Measurements from ENCODE around the gene C12orf57. TPM values are rescaled to one million over a fixed set of nuclear protein-coding genes. Genes with fewer than 3 reads are reported as not detected.
A peak's percentile ranks its signal among the peaks of the same experiment; 100 is the strongest.
"Not testable (repeated sequence)": the region's sequence is repeated elsewhere in the genome, so short reads cannot be mapped to it uniquely, and the experiment has no call there.

The C12orf57 gene
- total RNA-seq (182 TPM), polyA plus RNA-seq (566 TPM)

GRCh38 chr12:6943722-6944380, at the start of gene C12orf57, which contains the start of gene RNU7-1:
Gene C12orf57 (plus strand): TSS chr12:6944022. CDS start chr12:6944122, 100 bp downstream.
Gene RNU7-1 (plus strand): TSS chr12:6943816.
- WGBS = under 1% methylated on average over 31 of the region's 31 CpGs

GRCh38 chr12:6894321-6894720, 49.5 kb upstream of the C12orf57 start:
- no peak overlapping the region for H3K4me3 ChIP-seq (ENCODE audit: low read depth, low read length)
- H3K4me1 ChIP-seq (ENCODE audit: insufficient read depth) = no peaks in the 10 kb centered on the region
- H3K36me3 ChIP-seq (ENCODE audit: insufficient read depth) = no peaks in the 10 kb centered on the region
- 78% methylated on average over 3 of the region's 3 CpGs for WGBS
- no peak for DNase-seq (ENCODE audit: extremely low spot score)
- no peak overlapping the region for H3K27ac ChIP-seq (ENCODE audit: low read depth)

More at GRCh38 chr12:6943722-6944380, at the start of gene C12orf57, which contains the start of gene RNU7-1:
- peak within 1 kb of the TSS; percentile 92 for H3K27ac ChIP-seq (ENCODE audit: low read depth)
- H3K36me3 ChIP-seq (ENCODE audit: insufficient read depth) = no peaks in the 10 kb centered on the region
- no peaks in the 10 kb centered on the region for H3K4me1 ChIP-seq (ENCODE audit: insufficient read depth)
- DNase-seq (ENCODE audit: extremely low spot score) = peak; percentile 92
- peak within 1 kb of the TSS; percentile 53 for H3K4me3 ChIP-seq (ENCODE audit: low read depth, low read length)

- no peaks in the 10 kb centered on the region for H3K36me3 ChIP-seq (ENCODE audit: insufficient read depth)
- WGBS = 69% methylated on average over 6 of the region's 6 CpGs
- H3K4me1 ChIP-seq (ENCODE audit: insufficient read depth) = no peaks in the 10 kb centered on the region
- DNase-seq (ENCODE audit: extremely low spot score) = no peak
- H3K4me3 ChIP-seq (ENCODE audit: low read depth, low read length) = no peak overlapping the region
- no peak overlapping the region for H3K27ac ChIP-seq (ENCODE audit: low read depth)
These were observed 46.9 kb upstream of the C12orf57 start for GRCh38 chr12:6896846-6897435.

- Histone ChIP-seq H3K36me3 (ENCODE audit: insufficient read depth) (no peaks in the 10 kb centered on the region), H3K4me3 (ENCODE audit: low read depth, low read length) (no peak overlapping the region), H3K27ac (ENCODE audit: low read depth) (no peak overlapping the region), H3K4me1 (ENCODE audit: insufficient read depth) (no peaks in the 10 kb centered on the region)
- DNase-seq (ENCODE audit: extremely low spot score) = no peak
- 83% methylated on average over 5 of the region's 5 CpGs for WGBS
These were observed 44.4 kb upstream of the C12orf57 start for GRCh38 chr12:6899427-6899826.

- H3K4me3 ChIP-seq (ENCODE audit: low read depth, low read length) = no peak overlapping the region
- DNase-seq (ENCODE audit: extremely low spot score) = no peak
- 48% methylated on average over 10 of the region's 10 CpGs for WGBS
- H3K27ac ChIP-seq (ENCODE audit: low read depth) = no peak overlapping the region
- no peaks in the 10 kb centered on the region for H3K36me3 ChIP-seq (ENCODE audit: insufficient read depth)
- no peaks in the 10 kb centered on the region for H3K4me1 ChIP-seq (ENCODE audit: insufficient read depth)
These were observed 43.8 kb upstream of the C12orf57 start for GRCh38 chr12:6899837-6900519.

GRCh38 chr12:6902448-6902847, 41.4 kb upstream of the C12orf57 start:
- Histone ChIP-seq H3K4me3 (ENCODE audit: low read depth, low read length) (no peak overlapping the region), H3K4me1 (ENCODE audit: insufficient read depth) (no peaks in the 10 kb centered on the region), H3K27ac (ENCODE audit: low read depth) (no peak overlapping the region), H3K36me3 (ENCODE audit: insufficient read depth) (peaks cover 3% of the 10 kb centered on the region)
- WGBS = 75% methylated on average over 4 of the region's 4 CpGs
- no peak for DNase-seq (ENCODE audit: extremely low spot score)

GRCh38 chr12:6903722-6904121, 40.1 kb upstream of the C12orf57 start:
- DNase-seq (ENCODE audit: extremely low spot score) = no peak
- Histone ChIP-seq H3K27ac (ENCODE audit: low read depth) (no peak overlapping the region), H3K4me1 (ENCODE audit: insufficient read depth) (no peaks in the 10 kb centered on the region), H3K4me3 (ENCODE audit: low read depth, low read length) (no peak overlapping the region), H3K36me3 (ENCODE audit: insufficient read depth) (peaks cover 3% of the 10 kb centered on the region)
- 57% methylated on average over 1 of the region's 1 CpG for WGBS

- H3K4me3 ChIP-seq (ENCODE audit: low read depth, low read length) = peak within 1 kb of the TSS; percentile 53
- WGBS = 4% methylated on average over 34 of the region's 34 CpGs
- no peaks in the 10 kb centered on the region for H3K4me1 ChIP-seq (ENCODE audit: insufficient read depth)
- DNase-seq (ENCODE audit: extremely low spot score) = peak; percentile 97
- H3K27ac ChIP-seq (ENCODE audit: low read depth) = peak within 1 kb of the TSS; percentile 38
- peaks cover 3% of the 10 kb centered on the region for H3K36me3 ChIP-seq (ENCODE audit: insufficient read depth)
These were observed 39.2 kb upstream of the C12orf57 start, which contains the start of gene LRRC23 for GRCh38 chr12:6904280-6905276. Gene LRRC23 (plus strand): TSS chr12:6904822. CDS start chr12:6905634, 812 bp downstream.

- DNase-seq (ENCODE audit: extremely low spot score) = no peak
- H3K36me3 ChIP-seq (ENCODE audit: insufficient read depth) = peaks cover 3% of the 10 kb centered on the region
- WGBS = 55% methylated on average over 5 of the region's 5 CpGs
- peak overlapping the region; percentile 53 for H3K4me3 ChIP-seq (ENCODE audit: low read depth, low read length)
- H3K27ac ChIP-seq (ENCODE audit: low read depth) = no peak overlapping the region
- no peaks in the 10 kb centered on the region for H3K4me1 ChIP-seq (ENCODE audit: insufficient read depth)
These were observed 38.3 kb upstream of the C12orf57 start for GRCh38 chr12:6905414-6906040.

- not testable (repeated sequence) for H3K4me3 ChIP-seq (ENCODE audit: low read depth, low read length)
- 96% methylated on average over 11 of the region's 11 CpGs for WGBS
These were observed 35.7 kb upstream of the C12orf57 start for GRCh38 chr12:6908141-6908540.

GRCh38 chr12:6909421-6910145, 34.2 kb upstream of the C12orf57 start:
- no peaks in the 10 kb centered on the region for H3K4me1 ChIP-seq (ENCODE audit: insufficient read depth)
- peaks cover 3% of the 10 kb centered on the region for H3K36me3 ChIP-seq (ENCODE audit: insufficient read depth)
- WGBS = 88% methylated on average over 4 of the region's 4 CpGs
- no peak overlapping the region for H3K4me3 ChIP-seq (ENCODE audit: low read depth, low read length)
- DNase-seq (ENCODE audit: extremely low spot score) = no peak
- no peak overlapping the region for H3K27ac ChIP-seq (ENCODE audit: low read depth)

More at GRCh38 chr12:6908141-6908540, 35.7 kb upstream of the C12orf57 start:
- not testable (repeated sequence) for H3K36me3 ChIP-seq (ENCODE audit: insufficient read depth); H3K27ac ChIP-seq (ENCODE audit: low read depth); H3K4me1 ChIP-seq (ENCODE audit: insufficient read depth); DNase-seq (ENCODE audit: extremely low spot score)

All from urinary bladder (tissue), 4 donors.